ENCODE data around the gene CR1L.
"Not testable (repeated sequence)": the region's sequence is repeated elsewhere in the genome, so short reads cannot be mapped to it uniquely, and the experiment has no call there.

The CR1L gene

DNA sequence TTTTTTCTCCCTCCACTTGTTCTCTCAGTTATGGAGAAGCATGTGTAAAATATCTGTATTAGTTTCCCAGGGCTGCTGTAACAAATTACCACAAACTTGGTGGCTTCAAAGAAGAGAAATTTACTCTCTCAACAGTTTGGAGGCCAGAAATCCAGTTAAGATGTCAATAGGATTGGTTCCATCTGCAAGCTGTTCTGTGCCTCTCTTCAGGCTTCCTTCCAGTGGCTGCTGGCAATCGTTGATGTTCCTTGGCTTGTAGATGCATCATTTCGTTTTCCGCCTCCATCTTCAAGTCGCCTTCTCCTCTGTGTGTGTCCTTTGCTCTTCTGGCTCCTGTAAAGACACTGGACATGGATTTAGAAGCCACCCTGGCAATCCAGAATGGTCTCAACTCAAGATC is 45.6 kb downstream of the CR1L start:
- ATAC-seq: not testable (repeated sequence)

DNA sequence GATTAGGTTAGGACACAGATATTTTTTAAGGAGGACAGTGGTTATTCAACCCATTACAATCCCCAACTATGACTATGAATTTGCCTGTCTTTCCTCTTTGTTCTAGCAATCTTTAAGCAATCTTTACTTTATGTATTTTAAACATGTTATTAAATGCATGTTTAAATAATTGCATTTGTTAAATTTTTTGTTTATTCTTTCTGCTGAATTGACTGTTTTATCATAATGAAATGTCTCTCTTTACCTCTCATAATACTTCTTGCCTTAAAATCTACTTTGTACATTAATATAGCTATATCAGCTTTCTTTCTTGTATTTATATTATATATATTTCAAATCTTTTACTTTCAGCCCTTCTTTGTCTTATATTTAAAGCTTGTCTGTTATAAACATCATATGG is 46.1 kb downstream of the CR1L start:
- no peak for ATAC-seq

DNA sequence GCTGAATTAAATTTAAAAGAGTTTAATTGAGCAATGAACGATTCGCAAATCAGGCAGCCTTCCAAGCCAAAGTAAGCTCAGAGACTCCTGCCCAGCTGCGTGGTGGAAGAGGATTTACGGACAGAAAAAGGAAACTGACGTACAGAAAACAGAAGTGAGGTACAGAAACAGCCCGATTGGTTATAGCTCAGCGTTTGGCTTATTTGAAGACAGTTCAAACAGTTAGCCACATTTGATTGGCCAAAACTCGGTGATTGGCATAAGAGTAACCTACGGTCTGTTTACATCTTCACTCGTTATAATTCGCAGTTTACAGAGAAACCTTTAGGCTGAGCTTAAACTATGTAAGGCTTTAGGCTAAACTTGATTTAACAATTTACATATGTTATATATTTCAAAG is 46.9 kb downstream of the CR1L start:
- ATAC-seq: no peak

DNA sequence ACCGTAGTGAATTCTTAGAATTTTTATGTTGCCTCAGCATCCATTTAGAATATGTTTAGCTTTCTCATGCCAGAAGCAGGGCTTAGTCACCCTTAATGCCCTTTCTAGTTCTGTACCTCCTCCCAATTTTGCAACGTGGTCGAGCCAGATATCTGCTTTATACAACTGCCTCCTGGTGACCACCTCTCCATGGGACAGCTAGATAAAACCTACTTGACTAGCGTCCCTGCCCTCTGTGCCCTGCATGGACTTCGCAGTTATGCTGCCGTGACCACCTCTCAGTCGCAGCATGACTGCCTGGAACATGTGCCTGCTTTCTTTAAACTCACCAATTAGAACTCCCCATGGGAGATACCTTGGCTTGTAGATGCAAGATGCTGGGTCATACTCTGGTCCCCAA is 47.4 kb downstream of the CR1L start:
- ATAC-seq: not testable (repeated sequence)

DNA sequence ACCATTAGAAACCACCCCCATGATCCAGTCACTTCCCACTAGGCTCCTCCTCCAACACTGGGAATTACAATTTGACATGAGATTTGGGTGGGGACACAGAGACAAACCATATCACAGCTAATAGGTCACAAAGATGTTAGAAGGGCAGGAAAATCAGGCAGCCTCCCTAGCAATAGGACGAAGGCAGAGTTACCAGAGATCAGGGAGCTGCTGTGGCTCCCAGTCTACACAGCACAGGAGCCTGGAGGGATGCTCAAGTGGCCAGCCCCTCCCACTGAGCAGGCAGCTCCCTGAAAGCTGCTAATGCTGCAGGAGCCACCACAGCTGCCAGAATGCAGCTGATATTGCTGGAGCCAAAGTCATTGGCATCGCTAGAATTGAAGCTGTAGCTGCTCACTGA is 51.0 kb downstream of the CR1L start:
- ATAC-seq: no peak

DNA sequence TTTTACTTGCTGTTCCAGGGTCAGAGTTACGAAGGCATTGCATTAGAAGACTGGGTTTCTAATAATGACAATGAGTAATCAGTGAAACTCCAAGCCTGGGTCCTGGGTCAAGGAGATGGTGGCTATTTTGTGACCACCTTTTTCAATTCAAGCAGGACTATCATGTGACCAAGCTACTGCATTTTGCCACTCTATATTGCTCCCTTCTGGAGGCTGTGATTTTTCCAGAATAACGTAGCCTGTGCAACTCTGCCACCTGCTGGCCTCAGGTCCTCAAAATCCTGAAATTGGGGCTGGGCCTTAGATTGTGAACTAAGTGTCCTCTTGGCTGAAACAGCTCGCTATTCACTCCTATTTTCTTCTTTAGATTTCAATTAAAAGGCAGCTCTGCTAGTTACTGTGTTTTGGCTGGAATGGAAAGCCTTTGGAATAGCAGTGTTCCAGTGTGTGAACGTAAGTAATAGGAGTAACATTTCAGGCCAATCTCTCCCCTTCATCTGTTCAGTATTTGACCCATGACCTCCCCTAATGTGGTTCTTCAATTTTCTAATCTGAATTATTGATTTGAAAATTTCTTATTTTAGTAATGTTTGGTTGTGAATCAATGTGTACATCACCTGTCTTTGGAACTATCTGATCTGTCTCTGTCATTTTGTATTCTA is 54.0 kb downstream of the CR1L start:
- ATAC-seq: no peak

DNA sequence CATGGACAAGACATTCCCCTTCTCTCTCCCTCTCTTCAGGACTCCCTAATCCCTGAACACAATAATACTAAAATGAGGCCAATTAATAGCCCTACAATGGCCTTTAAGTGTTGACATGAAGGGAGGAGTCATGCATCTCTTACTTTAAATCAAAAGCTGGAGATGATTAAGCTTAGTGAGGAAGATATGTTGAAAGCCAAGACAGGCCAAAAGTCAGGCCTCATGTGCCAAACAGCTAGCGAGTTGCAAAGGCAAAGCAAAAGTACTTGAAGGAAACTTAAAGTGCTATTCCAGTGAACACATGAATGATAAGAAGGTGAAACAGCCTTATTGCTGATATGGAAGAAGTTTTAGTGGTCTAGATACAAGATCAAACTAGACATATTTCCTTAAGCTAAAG is 57.4 kb downstream of the CR1L start:
- no peak for ATAC-seq

DNA sequence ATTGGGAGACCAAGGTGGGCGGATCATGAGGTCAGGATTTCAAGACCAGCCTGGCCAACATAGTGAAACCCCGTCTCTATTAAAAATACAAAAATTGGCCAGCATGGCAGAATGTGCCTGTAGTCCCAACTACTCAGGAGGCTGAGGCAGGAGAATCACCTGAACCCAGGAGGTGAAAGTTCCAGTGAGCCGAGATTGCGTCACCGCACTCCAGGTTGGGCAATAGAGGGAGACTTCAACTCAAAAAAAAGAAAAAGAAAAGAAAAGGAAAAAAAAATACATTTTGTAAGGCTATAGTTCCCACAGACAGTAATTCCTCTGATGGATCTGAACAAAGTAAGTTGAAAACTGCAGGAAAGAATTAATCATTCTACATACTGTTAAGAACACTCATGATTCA is 58.8 kb downstream of the CR1L start:
- no peak for ATAC-seq

DNA sequence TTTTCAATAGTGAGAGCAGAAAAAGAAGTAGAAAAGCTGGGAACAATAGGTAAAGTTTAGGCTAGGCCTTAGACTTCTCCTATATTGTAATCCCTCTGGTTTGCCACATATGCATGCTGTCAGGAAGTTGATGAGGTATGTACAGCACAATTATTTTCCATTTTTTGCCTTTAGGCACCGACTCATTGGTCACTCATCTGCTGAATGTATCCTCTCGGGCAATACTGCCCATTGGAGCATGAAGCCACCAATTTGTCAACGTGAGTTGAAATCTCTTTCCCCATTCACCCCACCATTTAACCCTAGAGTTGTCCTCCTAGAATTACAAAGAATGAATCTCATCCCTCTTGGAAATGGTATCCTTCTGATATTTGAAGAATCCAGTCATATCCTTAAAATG is 63.1 kb downstream of the CR1L start:
- ATAC-seq: not testable (repeated sequence)

DNA sequence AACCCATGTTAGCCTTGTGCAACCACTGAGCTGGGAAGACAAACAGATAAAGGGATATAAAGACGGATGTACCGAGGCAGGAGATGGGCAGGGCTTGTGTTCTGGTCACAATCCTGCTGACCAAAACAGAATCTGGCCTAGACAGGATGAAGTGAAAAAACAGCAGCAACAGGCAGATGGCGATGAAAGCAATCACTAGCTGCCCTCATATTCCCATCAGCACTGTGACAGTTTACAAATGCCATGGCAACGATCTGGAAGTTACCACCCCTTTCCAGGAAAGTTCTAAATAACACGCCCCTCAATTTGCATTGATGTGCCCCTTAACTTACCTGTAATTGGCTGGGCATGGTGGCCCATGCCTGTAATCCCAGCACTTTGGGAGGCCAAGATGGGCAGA is 66.4 kb downstream of the CR1L start:
- ATAC-seq: no peak

DNA sequence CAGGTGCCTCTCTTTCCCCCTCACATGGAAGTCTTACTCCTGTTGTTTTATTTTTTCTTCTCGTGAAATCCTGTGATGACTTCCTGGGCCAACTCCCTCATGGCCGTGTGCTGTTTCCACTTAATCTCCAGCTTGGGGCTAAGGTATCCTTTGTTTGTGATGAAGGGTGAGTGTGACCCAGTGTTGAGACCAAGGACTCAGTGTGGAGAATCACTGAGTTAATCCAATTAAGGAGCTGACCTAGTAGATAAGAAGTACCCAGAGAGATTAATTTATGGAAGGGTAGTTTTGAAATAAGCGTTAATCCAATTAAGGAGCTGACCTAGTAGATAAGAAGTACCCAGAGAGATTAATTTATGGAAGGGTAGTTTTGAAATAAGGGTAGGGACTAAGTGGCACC is 67.8 kb downstream of the CR1L start:
- ATAC-seq: not testable (repeated sequence)

DNA sequence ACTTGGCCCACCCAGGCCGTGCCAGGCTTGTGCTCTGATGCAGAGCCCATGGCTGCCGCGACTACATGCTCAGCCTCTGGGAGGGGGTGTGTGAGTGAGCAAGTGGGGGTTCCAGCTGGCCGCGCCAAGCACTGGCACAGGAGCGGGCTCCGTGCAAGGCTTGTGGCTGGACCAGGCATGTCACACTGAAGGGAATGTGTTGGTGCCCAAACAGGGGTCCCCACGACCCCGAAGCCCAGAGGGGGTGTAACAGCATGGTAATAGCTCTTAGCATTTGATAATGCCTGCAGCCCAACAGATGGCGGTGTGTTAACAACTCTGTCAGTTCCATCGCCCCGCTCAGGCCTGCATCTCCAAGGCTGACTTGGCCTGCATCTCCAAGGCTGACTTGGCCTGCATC is 68.6 kb downstream of the CR1L start:
- no peak for ATAC-seq

DNA sequence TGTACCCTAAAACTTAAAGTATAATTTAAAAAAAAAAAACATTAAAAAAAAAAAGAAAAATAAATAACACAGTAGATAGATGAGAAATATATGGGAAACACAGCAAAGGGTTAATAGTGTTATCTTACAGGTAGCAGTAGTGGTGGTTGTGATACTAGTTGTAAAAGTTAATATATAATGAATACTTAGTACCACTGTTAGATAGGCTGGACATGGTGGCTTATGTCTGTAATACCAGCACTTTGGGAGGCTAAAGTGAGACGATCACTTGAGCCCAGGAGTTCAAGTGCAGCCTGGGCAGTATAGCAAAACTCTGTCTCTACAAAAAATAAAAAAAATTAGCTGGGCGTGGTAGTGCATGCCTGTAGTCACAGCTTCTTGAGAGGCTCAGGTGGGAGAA is 74.3 kb downstream of the CR1L start:
- ATAC-seq: no peak

DNA sequence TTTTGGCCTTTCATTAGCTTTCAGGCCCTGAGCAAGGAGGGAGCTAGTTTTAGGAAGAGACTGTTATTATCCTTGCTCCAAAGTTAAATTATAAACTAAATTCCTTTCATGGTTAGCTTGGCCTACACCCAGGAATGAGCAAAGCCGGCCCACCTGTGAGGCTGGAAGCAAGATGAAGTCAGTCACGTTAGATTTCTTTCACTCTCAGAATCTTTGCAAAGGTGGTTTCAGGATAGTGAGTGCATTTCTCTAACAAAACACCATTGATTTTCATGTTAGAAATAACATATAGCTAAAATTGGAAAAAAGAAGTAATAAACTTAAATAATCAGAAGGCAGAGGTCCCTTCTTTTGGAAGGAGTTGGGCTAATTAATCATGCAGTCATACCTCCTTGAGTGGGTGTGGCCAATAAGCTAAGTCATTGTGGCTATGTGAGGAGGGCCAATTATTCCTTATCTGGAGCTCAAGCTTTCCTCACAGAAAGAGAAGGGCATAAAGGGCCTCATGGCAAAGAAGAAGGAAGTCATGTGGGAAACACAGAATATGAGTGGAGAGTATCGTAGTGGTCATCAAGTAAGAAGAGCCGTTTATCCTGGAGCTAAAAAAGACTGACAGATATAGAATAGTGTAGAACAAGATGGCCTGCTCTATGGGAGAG is 83.4 kb downstream of the CR1L start:
- not testable (repeated sequence) for ATAC-seq

DNA sequence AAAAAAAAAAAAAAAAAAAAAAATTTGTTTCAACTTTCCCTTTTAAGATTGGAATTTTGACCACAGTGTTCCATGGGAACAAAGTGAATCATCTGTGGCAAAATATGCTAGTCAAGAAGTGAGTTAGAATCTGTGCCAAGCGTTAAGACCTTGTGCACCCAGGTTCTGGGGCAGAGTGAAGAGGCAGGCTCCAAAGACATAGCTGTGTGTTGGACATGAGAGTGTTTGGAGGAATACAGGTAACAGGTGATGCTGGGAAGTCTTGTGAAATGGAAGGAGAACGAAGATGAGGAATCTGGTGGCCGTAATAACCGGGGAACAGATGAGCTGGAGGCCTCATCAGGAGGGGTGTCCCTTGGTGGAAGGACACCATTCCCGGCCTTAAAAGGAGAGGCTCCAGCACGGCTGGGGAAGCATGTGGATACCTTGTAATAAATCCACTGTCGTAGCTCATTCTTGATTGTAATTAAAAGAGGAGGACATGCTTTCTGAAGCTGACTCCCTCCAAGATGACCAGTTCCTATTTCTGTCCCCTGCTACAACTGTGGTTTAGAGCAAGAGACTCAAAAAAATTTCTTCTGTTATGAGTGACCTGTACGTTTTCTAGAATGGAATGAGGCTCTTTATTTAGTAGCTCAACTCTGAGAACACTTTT is 92.7 kb downstream of the CR1L start:
- ATAC-seq: not testable (repeated sequence)

DNA sequence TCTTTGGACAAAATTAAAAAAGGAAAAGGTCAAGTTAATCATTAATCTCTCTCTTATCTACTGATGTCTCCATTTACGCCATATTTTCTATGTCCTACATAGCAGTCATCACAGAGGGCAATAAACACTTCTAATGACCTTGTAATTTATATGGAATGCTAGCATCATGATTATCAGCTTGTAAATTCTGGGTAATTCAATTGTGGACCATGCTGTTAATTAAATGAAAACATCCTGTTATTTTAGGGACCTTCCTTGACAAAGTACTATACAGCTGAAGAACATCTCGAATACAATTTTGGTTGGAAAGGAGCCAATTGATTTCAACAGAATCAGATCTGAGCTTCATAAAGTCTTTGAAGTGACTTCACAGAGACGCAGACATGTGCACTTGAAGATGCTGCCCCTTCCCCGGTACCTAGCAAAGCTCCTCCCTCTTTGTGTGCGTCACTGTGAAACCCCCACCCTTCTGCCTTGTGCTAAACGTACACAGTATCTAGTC is 93.3 kb downstream of the CR1L start:
- ATAC-seq: not testable (repeated sequence)

DNA sequence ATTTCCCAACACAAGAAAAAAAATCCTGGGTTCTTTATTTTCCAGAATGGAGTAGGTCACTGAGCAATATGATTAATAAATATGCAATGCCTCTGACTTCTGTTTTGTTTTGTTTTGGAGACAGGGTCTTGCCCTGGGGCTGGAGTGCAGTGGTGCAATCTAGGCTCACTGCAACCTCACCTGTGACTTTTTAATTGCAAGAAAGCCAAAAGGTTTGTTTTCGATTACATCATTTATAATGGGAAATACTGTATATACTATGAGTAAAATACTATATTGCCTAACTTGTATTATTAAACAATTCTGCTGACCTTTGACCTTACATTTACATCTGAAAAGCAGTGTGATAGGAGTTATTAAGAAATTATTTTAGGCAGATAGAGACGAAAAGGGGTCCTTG is 95.3 kb downstream of the CR1L start:
- ATAC-seq: no peak

DNA sequence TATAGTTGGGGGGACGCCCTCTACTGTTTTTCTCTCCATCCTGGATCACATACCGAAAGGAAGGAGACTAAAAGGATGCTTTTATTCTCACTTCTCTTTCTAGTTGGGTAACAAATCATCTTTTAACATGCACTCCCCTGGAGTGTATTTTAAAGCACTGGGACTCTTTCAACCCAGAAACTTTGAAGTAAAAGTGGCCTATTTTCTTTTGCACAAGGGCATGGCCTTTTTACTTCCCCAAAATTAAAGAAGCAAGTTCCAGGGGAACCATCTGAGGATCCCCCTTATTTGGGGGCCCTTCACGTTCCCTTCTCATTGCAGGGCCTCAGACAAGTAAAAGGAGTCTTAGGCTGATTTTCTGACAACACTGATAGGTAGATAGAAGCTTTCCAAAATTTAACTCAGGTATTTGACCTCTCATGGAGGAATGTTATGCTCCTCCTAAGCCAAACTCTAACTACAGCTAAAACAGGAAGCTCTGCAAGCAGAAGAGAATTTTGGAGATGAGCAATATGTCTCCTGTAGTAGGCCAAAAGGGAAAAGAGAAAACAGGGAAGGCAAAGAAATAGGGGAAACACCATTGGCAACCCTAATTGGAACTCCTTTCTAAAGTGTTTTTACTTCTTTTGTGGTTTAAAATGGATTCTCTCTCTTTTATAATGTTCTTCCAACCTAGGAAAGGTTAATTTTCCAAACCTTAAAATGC is 98.1 kb downstream of the CR1L start:
- ATAC-seq: no peak

DNA sequence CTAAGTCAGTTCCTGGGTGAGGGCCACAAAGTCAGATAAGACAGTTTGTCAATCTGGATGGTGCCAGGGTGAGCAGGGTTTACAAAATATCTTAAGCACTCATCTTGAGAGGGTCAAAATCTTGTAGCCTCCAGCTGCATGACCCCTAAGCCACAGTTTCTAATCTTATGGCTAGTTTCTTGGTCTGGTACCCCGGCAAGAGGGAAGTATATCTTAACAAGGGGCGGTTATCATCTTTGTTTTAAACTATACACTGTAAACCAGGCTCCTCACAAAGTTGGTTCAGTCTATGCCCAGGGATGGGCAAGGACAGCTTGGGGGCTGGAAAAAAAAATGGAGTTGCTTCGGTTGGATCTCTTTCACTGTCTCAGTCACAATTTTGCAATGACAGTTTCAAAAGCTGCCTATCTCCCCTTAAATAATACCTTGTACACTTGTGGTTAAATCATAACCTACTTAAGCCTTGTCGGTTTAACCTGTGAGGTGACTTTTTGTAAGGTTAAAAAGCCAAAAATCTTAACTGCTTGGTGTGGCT is 99.1 kb downstream of the CR1L start:
- no peak for ATAC-seq

DNA sequence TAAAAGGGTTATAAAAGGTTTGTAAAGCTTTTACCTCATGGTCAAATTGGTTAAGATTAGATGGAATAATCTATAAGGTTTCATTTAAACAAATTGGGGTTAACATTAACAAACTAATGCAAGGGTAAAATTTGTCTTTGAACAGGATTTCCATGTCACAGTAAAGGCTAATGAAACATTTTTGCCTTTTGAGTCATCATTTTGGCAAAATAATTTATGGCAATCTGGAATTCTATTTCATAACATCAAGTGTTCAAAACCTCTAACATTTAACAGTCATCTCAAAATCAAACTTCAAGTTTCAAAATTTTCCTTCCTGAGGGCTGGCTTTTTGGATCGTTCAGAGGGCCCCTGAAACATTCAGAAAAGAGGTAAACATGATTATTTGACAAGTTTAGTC is 100.4 kb downstream of the CR1L start:
- ATAC-seq: no peak

DNA sequence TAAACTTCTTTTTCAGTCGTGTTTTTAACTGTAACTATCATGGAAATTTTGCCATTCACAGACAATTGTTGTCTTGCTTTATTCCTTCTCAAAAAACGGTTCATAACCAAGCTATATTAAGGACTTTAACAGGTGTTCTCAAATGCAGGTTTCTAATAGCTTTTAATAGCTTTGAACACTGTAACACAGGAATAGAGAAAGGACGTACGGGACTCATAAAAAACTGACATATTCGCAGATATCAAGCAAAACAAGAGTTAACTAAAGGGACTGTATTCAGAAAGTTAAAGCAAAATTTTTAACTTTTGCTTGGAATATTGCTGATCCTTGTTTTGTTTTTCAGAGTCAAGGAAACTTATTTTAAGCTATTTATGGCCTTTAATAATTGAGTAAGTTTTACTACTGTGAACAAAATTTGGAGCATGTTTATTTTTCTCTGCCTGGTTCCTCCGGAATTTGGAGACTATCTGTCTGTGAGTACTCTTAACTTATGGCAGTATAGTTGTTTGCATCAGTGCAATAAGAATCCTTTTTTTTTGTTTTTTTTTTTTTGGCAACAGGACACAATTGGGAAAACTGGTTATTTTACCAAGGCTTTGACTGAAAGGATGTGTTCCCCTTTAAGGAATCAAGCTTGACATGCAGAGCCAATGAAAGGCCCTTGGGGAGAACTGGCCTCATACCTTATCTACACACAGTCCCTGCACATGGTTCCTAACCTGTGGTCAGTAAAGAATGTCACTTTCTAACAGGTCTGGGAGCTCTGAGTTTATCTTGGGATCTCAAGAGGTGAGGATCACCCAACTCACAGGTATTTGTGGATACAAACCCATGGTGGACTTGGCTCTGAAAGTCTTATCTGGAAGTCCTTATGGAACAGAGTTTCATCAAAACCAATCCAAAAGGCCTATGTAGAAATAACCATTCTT is 101.2 kb downstream of the CR1L start:
- no peak for ATAC-seq

All from activated CD4-positive, CD25-positive, alpha-beta regulatory T cell treated with anti-CD3 and anti-CD28 coated beads, Interleukin-2, amount 50 U/mL, for 24 hours (primary cell).